Fibroblast of skin of right quadriceps (primary cell): Measurements from ENCODE around the gene HLA-DMB.

Experiments
- DNase-seq: peaks from one replicate; pipeline ENCODE4 v3.0.0-alpha.2; 2013

The HLA-DMB gene

DNA sequence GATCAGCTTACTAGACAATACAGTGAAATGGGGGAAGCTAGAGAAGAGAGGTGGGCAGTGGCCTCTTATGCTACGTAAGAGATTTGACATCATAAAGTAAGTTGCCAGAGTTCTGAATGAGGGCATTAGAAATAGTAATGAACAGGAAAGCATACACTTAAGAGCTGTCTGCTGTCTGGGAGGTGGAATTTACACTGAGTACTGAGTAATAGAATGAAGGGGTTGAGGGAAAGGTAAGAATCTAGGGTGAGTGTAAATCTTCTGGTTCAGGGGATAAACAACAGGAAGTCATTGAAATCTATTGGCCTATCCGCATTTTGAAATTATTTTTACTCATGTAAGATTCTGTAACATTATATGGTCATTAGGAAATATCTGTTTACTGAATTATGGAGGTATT is 35.8 kb downstream of the HLA-DMB start:
- no peak for DNase-seq

- DNase-seq = no peak
Measured at GRCh38 chr6:32903952-32904351, 36.9 kb downstream of the HLA-DMB start.

- no peak for DNase-seq
Measured at GRCh38 chr6:32895006-32895345, 45.9 kb downstream of the HLA-DMB start.

- peak; percentile 92 for DNase-seq
Measured at GRCh38 chr6:32894085-32895005, 46.5 kb downstream of the HLA-DMB start.

GRCh38 chr6:32890831-32891230 is 50.0 kb downstream of the HLA-DMB start:
- no peak for DNase-seq

GRCh38 chr6:32889533-32889932 is 51.3 kb downstream of the HLA-DMB start:
- DNase-seq = no peak

DNA sequence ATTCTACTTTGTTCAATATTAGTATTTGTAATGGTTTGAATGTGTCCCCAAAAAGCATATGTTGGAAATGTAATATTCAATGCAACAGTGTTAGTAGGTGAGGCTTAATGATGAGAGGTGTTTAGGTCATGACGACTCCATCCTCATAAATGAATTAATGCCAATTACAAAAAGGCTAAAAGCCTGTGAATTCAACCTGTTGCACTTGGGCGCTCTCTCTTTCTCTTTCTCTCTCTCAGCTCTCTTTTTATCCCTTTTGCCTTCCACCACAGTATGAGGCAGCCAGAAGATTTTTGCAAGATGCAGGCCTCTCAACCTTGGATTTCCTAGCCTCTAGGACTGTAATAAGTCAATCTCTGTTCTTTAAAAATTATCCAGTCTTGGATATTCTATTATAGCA is 52.3 kb downstream of the HLA-DMB start:
- DNase-seq = no peak

DNA sequence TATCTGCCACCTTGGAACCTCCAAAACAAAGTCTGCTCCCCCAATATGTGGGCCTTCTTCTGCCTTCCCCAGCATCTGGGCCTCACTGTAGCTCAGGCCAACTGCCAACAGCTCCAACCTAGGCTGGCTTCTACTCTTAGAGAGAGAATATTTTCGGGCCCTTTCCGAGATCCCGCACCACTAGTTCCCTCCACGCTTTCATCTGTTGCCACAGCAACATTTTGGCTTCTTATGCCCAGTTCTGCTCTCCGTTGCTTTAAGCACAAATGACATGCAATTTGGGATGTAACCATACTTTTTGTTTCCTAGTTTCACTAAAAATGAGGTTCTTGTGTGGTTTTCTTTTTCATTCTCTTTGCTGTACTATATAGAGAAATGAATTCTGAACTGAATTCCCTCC is 53.2 kb downstream of the HLA-DMB start:
- no peak for DNase-seq

DNA sequence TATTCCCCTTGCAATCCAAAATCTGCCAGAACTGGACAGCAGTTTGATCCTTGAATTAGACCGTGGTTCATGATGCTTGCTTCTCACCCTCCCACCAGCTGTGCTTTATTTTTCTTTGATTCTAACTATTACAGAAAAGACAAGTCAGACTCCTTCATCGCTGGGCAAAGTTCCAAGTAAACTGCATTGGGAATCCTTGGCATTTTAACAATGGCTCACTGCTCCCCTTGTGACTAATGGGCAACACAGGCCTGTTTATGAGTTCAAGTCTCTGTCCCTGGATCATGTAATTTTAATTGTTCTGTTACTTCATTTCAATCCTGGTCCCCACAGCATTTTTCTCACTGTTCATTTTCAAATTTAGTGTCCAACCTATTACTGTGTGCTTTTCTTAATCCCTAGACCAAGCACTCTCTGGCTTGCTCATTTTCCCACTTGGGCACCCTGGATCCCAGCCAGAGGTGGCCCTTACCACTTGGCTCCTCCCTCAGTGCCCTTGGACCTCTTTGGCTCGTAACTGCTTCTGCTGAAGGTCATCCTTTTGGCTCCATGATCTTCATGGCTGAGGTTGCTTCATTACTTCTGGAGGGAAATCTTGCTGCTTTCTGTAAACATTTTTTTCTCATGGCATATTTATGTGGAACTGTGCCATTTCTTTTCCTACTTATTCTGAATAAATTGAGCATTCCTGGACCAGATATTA is 54.0 kb downstream of the HLA-DMB start:
- DNase-seq = peak; percentile 85

GRCh38 chr6:32885698-32886286 is 55.0 kb downstream of the HLA-DMB start:
- peak; percentile 70 for DNase-seq
